ENCODE results near the gene SIX4.

Gene SIX4

GRCh38 chr14:60662982-60663381 lies 61.2 kb downstream of the SIX4 start:
- in situ Hi-C loops (cut with HindIII; ENCODE audit: low sequenced_read_pairs), result no loop called here

DNA sequence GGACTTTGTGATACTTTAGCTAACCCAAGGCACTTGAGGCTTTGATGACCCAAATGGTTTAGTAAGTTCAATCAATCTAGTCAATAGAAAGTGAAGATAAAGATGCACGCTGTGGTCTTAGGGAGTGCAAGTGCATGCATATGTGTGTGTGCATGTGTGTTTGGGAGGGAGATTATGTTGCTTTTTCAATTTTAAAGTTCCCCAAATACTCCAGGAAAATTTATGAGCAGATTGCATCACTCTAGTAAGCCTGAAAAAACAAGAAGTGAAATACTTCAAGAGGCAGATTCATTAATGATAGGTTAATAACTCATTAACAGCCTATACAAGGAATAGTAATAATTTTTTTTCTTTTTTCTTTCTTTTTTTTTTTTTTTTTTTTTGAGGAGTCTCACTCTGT lies 62.4 kb downstream of the SIX4 start:
- in situ Hi-C loops (cut with HindIII; ENCODE audit: low sequenced_read_pairs), result no loop called here

Data from DLD1 (cell line).